NCI-H460 (cell line): ENCODE measurements around the gene SLC39A10. TPM values are rescaled to one million over a fixed set of nuclear protein-coding genes. Genes with fewer than 3 reads are reported as not detected.
"Not testable (repeated sequence)": the region's sequence is repeated elsewhere in the genome, so short reads cannot be mapped to it uniquely, and the experiment has no call there.

ENCODE experiments used
- DNase-seq: peaks from one replicate; pipeline ENCODE4 v3.0.0-alpha.2; 2016; ENCODE audit warnings: low read depth; ENCODE audit errors: extremely low read depth
- total RNA-seq: library from RNA; depleted of rRNA; stranded (reverse); fragments of >200 nt; shearing (Covaris generic); gene quantifications from 2 replicates; pipeline ENCODE4 v1.2.3, GENCODE V29; 2014

Gene SLC39A10
- total RNA-seq, 1 experiment from 2014 or later, result 45.4 TPM

GRCh38 chr2:195642679-195643068 is 14.4 kb upstream of the SLC39A10 start:
- DNase-seq, result no peak

GRCh38 chr2:195644708-195645107 is 12.3 kb upstream of the SLC39A10 start:
- DNase-seq, result not testable (repeated sequence)

- no peak for DNase-seq
Observed at GRCh38 chr2:195645413-195645812, 11.6 kb upstream of the SLC39A10 start.

- no peak for DNase-seq
Observed at GRCh38 chr2:195646424-195646823, 10.6 kb upstream of the SLC39A10 start.

GRCh38 chr2:195647302-195647701 is 9.7 kb upstream of the SLC39A10 start:
- no peak for DNase-seq

GRCh38 chr2:195648370-195648769 is 8.7 kb upstream of the SLC39A10 start:
- not testable (repeated sequence) for DNase-seq

- no peak for DNase-seq
Observed at GRCh38 chr2:195648787-195649186, 8.2 kb upstream of the SLC39A10 start.

GRCh38 chr2:195649629-195650190 is 7.3 kb upstream of the SLC39A10 start:
- no peak for DNase-seq

- no peak for DNase-seq
Observed at GRCh38 chr2:195651046-195651445, 6.0 kb upstream of the SLC39A10 start.

- DNase-seq, result no peak
Observed at GRCh38 chr2:195652911-195653310, 4.1 kb upstream of the SLC39A10 start.

GRCh38 chr2:195656161-195656858 is 716 bp upstream of the SLC39A10 start:
- DNase-seq, result no peak

- DNase-seq, result peak; percentile 48
Observed at GRCh38 chr2:195657634-195658540, 861 bp downstream of the SLC39A10 start.

- peak; percentile 62 for DNase-seq
Observed at GRCh38 chr2:195658541-195658890, 1.5 kb downstream of the SLC39A10 start.

GRCh38 chr2:195659114-195659513 is 2.1 kb downstream of the SLC39A10 start:
- DNase-seq, result no peak

- peak; percentile 68 for DNase-seq
Observed at GRCh38 chr2:195659982-195660890, 3.2 kb downstream of the SLC39A10 start.

- DNase-seq, result no peak
Observed at GRCh38 chr2:195662138-195662537, 5.1 kb downstream of the SLC39A10 start.

GRCh38 chr2:195663007-195663406 is 6.0 kb downstream of the SLC39A10 start:
- DNase-seq, result no peak

GRCh38 chr2:195664528-195664927 is 7.5 kb downstream of the SLC39A10 start:
- DNase-seq, result no peak

GRCh38 chr2:195665153-195665552 is 8.1 kb downstream of the SLC39A10 start:
- not testable (repeated sequence) for DNase-seq

- no peak for DNase-seq
Observed at GRCh38 chr2:195666113-195666712, 9.2 kb downstream of the SLC39A10 start.
